HL-60 (cell line): ENCODE measurements around the gene ZNF385D.

ENCODE experiments used
- CTCF ChIP-seq: IDR thresholded peaks from one replicate; pipeline ENCODE4 v1.5.1; 2011; ENCODE audit warnings: low read length, control low read depth, inconsistent platforms; ENCODE audit not compliant: insufficient read depth
- GABPA ChIP-seq: IDR thresholded peaks from 2 replicates; pipeline ENCODE4 v1.6.1; 2012; ENCODE audit warnings: low read depth
- POLR2AphosphoS5 ChIP-seq: IDR thresholded peaks from 2 replicates; pipeline ENCODE4 v1.6.1; 2012; ENCODE audit warnings: low read depth
- REST ChIP-seq: IDR thresholded peaks from 2 replicates; pipeline ENCODE4 v1.6.1; 2012; ENCODE audit warnings: low read depth; ENCODE audit not compliant: insufficient replicate concordance

GRCh38 chr3:21392526-21392925 is 358.5 kb downstream of the ZNF385D start:
- TF ChIP-seq CTCF (no peak), POLR2AphosphoS5 (no peak), REST (no peak), GABPA (no peak)
